GM19438 (cell line): Measurements from ENCODE around the gene ANO10.

Experiments used
- ATAC-seq: cut with Tn5 transposase; IDR thresholded peaks from one replicate; pipeline ENCODE4 v1.9.1; 2021; ENCODE audit warnings: low read depth; ENCODE audit not compliant: unreplicated experiment

ANO10 gene

DNA sequence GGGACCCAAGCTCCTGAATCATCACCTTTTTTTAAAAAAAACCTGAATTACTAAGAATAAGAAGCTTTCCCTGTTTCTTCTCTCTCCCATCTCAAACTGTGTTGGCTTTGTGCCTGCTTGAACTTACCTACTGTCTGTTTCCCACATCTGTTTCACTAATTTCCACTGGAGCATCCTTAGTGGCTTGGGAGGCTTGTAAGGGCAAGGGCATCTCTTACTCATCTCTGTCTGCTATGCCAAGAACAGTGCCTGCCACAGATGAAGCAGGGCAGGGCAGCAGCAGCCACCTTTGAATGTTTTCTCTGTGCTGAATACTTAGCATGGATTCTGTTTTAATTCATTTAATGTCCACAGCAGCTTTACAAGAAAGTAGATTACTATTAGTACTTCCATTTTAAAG lies 293.2 kb downstream of the ANO10 start:
- ATAC-seq = no peak

DNA sequence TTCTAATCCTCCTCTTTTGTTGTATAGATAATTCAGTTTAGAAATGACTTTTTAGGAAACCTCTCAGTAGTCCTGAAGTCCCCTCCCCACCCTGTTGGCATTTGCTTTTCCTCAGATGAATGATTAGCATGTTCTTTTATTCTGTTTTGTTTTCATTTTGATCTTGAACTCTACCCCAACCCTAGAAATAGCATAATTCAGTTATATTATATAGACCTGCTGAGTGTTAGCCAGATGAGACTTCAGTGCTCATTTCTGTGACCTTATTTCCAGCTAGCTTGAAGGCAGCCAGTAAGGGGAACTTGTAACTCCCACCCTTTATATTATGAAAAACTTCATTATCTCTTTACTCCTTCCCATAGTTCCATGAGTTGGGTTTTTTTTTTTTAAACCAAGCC lies 294.2 kb downstream of the ANO10 start:
- ATAC-seq = no peak

DNA sequence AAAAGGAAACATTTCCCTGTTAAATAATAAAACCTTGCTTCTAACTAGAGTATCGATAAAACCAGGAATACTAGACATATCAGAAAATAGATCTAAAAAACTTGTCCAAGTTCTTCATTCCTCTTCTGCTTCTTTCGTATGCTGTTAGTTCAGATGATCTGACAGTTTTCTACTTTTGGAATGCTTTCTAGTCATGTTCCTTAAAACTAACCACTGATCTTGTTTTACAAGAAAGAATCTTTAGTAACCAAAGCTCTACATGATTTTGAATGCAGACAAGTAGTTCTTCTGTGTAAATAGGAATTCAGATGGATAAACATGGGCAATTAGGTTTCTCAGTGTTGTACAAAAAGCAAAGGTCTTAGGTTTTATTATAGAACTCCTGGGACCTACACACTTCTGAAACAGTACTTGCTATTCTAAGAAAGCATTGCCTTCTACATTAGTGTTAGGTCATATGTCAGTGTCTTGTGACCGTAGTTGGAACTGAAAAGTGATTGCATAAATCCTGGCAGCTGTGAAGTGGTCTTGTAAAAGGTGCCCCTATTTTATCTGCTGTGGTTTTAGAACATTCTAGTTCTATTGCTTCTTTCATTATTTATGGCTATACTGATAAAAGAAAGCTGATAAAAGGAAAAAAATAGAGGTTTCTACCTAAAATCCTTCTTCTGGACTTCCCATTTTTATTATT lies 294.8 kb downstream of the ANO10 start:
- no peak for ATAC-seq

DNA sequence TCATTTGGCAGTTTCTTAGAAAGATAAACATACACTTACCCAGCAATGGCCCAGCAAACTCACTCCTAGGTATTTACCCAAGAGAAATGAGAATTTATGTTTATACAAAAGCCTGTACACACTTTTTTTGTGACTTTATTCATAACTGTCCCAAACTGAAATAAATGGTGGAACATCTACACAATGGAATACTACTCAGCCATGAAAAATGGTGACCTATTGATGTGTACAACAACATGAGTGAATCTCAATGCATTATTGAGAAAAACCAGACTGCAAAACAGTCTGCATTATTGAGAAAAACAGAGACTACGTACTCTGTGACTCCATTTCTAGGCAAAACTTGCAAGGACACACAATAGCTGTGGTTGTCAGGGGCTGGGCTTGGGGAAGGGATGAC lies 298.3 kb downstream of the ANO10 start:
- ATAC-seq = no peak

DNA sequence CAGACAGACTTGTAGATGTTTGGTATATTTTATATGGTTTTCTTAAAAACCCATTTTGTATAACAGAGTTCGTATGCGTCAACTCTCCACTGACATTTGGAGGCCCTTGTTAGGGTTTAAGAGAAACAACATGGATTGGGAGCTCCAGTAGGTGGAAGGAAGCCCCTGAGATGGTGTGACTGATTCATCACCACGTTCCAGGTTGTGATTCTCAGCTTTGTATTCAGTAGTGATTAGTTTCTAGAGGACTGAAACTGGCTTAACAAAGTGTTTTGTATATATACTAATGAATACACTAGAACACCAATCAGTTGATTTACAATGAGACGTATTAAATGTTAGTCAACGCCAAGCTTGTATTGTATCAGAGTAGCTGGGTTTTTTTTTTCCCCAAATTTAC lies 301.5 kb downstream of the ANO10 start:
- no peak for ATAC-seq

DNA sequence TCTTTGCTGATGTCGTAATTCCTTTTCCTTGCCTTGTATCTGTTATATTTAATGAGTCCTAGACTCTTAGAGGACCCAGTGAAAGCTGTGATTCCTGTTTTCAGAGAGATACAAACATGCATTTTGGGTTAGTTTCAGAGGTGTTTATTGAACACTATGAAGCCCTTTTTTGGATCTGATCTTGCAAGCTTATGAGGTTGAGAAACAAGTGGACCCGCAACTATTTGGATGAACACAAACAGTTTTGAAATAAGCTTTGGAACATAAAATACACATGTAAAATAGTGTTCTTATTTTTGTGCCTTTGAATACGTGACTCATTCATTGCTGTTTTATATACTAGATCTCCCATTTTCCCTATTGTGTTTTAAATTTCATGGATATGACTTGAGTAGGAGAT lies 302.0 kb downstream of the ANO10 start:
- ATAC-seq = no peak

DNA sequence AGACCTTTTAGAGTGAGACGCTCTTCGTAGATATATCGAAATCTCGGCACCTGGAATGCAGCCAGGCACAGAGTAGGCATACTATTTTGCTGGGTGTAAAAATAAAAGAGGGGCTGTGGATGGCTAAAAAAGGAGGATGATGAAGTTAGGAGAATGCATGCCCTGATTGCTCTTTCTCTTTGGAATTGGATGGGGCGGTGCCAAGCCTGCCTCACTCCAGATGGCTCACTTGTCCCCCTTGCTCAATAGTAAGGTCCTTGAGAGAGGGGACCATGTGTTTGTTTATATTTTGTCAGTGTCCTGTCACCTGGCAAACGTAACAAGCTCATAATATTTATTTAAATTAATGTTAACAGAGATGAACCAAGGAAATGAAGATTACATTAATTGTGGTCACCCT lies 302.4 kb downstream of the ANO10 start:
- no peak for ATAC-seq

DNA sequence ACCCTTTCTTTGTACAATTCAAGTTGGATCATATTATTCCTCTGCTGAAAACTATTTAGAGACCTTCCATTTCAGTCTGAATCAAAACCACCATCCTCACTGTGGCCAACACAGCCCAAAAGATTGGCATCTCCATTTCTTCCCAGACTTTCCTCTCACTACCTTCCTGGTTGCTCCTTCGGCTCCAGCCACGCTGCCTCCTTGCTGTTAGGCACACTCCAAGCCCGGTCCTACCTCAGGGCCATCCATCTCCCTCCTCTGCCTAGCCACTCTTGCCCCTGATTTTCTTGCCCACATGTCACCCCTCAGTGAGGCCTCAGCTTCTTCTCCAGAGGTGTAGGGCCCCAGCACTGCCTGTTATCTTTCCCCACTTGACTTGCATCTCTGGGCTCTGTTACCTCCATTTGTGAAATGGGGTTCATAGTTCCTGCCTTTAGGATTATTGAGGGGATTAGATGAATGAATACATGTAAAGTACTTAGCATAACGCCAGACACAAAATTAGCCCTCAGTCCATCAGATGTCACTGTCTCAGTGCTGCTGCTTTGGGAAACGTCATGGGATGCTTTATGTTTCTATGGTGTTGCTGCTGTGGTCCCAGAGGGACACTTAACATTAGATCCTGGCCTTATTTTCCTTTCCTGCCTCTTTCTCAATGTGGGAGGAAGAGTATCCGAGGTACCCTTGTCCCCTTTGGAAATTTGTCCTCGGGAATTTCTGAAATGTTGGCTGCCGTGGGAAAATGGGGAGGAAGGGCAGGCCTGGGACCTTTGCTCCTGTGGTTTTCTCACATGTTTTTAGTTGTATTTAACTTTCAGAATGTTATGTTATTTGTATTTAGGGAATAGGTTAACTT lies 304.1 kb downstream of the ANO10 start:
- no peak for ATAC-seq

DNA sequence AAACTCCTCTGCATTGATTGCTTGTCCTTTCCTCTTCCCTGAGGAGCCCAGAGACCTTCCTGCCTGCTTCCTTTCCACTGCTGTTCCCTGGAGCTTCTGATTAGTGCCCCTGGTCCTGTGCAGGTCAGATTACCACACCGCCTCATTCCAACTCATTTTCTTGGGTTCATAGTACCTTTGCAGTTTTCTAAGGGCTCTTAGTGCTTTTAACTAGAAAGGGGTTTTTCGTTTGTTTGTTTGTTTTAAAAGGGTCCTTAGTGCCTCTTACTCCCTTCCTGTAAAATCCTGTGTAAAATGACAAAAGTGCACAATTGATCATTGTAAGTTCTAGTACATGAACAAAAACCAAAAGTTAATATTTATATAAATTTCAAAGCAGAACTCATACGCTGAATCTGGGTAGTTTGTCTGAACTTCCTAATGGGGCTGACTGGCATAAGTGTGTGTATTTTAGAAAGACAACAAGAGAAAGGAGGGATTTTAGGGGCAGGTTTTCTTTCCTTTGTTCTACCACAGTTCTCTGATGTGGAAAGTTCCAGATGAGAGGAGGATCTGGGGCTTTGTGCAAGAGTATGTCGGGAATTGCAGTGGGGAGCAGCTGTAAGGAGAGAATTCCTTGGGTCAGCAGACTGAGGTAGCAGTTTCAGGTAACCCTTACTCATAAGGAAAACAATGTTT lies 304.9 kb downstream of the ANO10 start:
- ATAC-seq = no peak
